Measurements from ENCODE around the gene CTIF. TPM values are rescaled to one million over a fixed set of nuclear protein-coding genes. Genes with fewer than 3 reads are reported as not detected.

CTIF gene
- total RNA-seq, 2 experiments from 2014 or later = 0.06 to 0.38 TPM

GRCh38 chr18:48902023-48902855 lies 363.4 kb downstream of the CTIF start:
- Histone ChIP-seq H3K27ac (ENCODE audit: low read depth, low read length, poor library complexity, severe bottlenecking) (no peak overlapping the region), H2AFZ (ENCODE audit: low read length) (no peak overlapping the region), H3K9me2 (ENCODE audit: insufficient read depth, low read length) (no peaks in the 10 kb centered on the region), H3K4me3 (ENCODE audit: low read depth, low read length, poor library complexity, severe bottlenecking) (no peak overlapping the region), H3K4me2 (ENCODE audit: low read length) (no peak overlapping the region), H3K4me1 (ENCODE audit: insufficient read depth, low read length, poor library complexity, severe bottlenecking) (peaks cover 1% of the 10 kb centered on the region), H3K36me3 (ENCODE audit: insufficient read depth, low read length) (no peaks in the 10 kb centered on the region), H3K79me2 (ENCODE audit: insufficient read depth, low read depth, low read length) (no peaks in the 10 kb centered on the region), H3K9me3 (ENCODE audit: low read length) (no peaks in the 10 kb centered on the region), H4K20me1 (ENCODE audit: insufficient read depth, low read length) (no peaks in the 10 kb centered on the region)
- BruUV-seq (replicated peaks) = no TSS peak
- intact Hi-C loops (cut with micrococcal nuclease; ENCODE audit: unreplicated experiment) = no loop called here
- DNase-seq (ENCODE audit: low spot score) = no peak
- POLR2A ChIA-PET = interaction anchor here (0.6 kb wide), 1 partner anchor 314 kb away, joined by 3 read pairs; no protein-coding TSS in a partner anchor
- TF ChIP-seq EZH2phosphoT487 (IDR thresholded peaks at IDR 0.05; ENCODE audit: borderline replicate concordance, low read depth, low read length) = no peak
- TF ChIP-seq, protein P1, sequence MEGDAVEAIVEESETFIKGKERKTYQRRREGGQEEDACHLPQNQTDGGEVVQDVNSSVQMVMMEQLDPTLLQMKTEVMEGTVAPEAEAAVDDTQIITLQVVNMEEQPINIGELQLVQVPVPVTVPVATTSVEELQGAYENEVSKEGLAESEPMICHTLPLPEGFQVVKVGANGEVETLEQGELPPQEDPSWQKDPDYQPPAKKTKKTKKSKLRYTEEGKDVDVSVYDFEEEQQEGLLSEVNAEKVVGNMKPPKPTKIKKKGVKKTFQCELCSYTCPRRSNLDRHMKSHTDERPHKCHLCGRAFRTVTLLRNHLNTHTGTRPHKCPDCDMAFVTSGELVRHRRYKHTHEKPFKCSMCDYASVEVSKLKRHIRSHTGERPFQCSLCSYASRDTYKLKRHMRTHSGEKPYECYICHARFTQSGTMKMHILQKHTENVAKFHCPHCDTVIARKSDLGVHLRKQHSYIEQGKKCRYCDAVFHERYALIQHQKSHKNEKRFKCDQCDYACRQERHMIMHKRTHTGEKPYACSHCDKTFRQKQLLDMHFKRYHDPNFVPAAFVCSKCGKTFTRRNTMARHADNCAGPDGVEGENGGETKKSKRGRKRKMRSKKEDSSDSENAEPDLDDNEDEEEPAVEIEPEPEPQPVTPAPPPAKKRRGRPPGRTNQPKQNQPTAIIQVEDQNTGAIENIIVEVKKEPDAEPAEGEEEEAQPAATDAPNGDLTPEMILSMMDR (conservative IDR thresholded peaks at IDR 0.05; ENCODE audit: low read length) = no peak
- CTCF ChIA-PET (ENCODE audit: unreplicated experiment) = no interaction called here

- Histone ChIP-seq H3K79me2 (ENCODE audit: insufficient read depth, low read depth, low read length) (no peaks in the 10 kb centered on the region), H3K9me3 (ENCODE audit: low read length) (no peaks in the 10 kb centered on the region), H3K4me3 (ENCODE audit: low read depth, low read length, poor library complexity, severe bottlenecking) (no peak overlapping the region), H3K27ac (ENCODE audit: low read depth, low read length, poor library complexity, severe bottlenecking) (no peak overlapping the region), H3K4me2 (ENCODE audit: low read length) (no peak overlapping the region), H4K20me1 (ENCODE audit: insufficient read depth, low read length) (no peaks in the 10 kb centered on the region), H3K36me3 (ENCODE audit: insufficient read depth, low read length) (no peaks in the 10 kb centered on the region), H2AFZ (ENCODE audit: low read length) (no peak overlapping the region), H3K4me1 (ENCODE audit: insufficient read depth, low read length, poor library complexity, severe bottlenecking) (no peaks in the 10 kb centered on the region), H3K9me2 (ENCODE audit: insufficient read depth, low read length) (no peaks in the 10 kb centered on the region)
- DNase-seq (ENCODE audit: low spot score) = no peak
- intact Hi-C loops (cut with micrococcal nuclease; ENCODE audit: unreplicated experiment) = no loop called here
- ChIA-PET POLR2A (interaction anchor here (0.6 kb wide), 1 partner anchor 315 kb away, joined by 3 read pairs; no protein-coding TSS in a partner anchor), CTCF (ENCODE audit: unreplicated experiment) (no interaction called here)
- no peak for TF ChIP-seq EZH2phosphoT487 (IDR thresholded peaks at IDR 0.05; ENCODE audit: borderline replicate concordance, low read depth, low read length)
- TF ChIP-seq, protein P1 (conservative IDR thresholded peaks at IDR 0.05; ENCODE audit: low read length) = no peak
- BruUV-seq (replicated peaks) = no TSS peak
Observed at GRCh38 chr18:48902856-48903601, 364.2 kb downstream of the CTIF start.

Measured in OCI-LY7 (cell line).